HG02763 (cell line): Measurements from ENCODE around the gene CEACAM19.
"Not testable (repeated sequence)": the region's sequence is repeated elsewhere in the genome, so short reads cannot be mapped to it uniquely, and the experiment has no call there.

Source experiments
- ATAC-seq: cut with Tn5 transposase; IDR thresholded peaks from one replicate; pipeline ENCODE4 v1.9.1; 2021; ENCODE audit warnings: mild to moderate bottlenecking, moderate library complexity; ENCODE audit not compliant: unreplicated experiment

The CEACAM19 gene

DNA sequence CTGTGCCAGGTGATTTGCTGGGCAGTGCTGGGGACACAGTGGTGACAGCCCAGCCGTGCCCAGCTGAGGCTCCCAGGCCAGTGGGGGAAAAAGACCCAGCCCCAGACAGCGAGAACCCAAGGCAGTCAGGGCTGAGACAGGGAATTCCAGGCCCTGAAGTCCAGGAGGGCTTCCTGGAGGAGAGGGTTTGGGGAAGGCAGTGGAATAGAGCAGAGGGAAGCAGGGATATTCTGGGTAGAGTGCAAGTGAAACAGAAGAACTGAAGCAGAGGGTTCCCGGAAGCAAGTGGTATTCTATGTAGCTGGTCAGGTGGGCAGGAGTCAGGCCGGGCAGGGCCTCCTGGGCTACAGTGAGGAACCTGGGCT, 26.4 kb downstream of the CEACAM19 start:
- ATAC-seq = no peak

DNA sequence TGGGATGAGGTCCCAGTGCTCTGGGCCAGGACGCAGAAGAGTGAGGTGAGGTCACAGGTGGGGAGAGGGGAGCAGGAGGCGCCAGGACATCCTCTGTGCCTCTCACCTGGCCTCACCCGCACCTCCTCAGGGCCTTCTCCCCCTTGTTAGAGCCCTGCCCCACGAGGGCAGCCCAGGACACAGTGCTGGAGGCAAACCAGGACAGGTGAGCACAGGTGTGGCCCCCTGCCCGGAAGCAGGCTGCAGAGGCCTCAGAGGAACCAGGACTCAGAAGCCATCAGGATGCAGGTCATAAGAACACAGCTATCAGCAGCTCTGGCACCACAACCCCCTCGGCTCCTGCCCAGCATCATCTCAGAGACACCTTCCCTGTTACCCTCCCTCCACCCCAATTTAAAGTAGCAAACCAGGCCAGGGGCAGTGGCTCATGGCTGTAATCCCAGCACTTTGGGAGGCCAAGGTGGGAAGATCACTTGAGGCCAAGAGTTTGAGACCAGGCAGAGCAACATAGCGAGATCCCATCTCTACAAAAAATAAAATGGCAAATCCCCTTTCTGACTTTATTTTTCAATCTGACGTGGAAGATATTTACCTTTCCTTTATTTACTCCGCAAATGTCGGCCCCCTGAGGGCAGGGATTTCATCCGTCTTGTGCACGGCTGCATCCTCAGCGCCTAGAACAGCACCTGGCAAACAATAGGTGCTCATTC, 27.4 kb downstream of the CEACAM19 start, which contains the start of gene CEACAM16:
Gene CEACAM16, plus strand, starts transcription at position 660 of the 710 bp plus-strand sequence. CDS start 2,306 bp downstream, outside the sequence.
- no peak for ATAC-seq

DNA sequence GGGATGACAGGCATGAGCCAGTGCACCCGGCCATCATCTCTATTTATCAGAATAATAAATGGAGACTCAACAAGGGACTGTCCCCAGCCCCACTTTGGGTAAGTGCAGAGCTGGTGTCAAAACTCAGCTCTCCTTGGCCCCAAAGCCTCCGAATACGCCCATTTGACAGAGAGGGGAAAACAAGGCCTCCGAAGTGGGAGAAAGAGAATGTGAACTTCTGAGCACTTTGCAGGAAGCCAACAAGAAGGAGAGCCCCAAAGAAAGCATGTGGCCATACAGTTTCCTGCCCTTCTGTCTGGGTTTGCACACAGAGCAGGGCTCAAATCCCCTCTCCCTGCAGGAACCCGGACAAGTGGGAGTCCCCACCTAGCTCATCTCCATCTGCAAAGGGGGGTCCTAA, 29.3 kb downstream of the CEACAM19 start:
- ATAC-seq = no peak

DNA sequence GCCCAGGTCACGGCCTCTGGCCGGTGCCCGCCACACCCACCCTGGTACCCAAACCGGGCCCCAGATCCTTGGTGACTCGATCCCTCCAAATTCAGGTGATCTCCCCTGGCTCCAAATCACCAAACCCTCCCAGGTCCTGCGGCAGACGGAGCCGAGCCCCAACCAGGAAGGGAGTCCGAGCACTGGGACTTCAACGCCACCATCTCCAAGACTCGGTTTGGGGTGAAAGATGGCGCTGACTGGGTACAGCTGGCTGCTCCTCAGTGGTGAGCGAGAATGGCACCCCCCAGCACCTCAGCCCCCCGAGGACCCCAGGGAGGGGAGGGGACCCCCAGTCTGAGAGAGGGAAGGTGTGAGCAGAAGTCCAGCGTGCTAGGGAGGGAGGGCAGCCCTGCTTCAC, 29.9 kb downstream of the CEACAM19 start:
- ATAC-seq = no peak

DNA sequence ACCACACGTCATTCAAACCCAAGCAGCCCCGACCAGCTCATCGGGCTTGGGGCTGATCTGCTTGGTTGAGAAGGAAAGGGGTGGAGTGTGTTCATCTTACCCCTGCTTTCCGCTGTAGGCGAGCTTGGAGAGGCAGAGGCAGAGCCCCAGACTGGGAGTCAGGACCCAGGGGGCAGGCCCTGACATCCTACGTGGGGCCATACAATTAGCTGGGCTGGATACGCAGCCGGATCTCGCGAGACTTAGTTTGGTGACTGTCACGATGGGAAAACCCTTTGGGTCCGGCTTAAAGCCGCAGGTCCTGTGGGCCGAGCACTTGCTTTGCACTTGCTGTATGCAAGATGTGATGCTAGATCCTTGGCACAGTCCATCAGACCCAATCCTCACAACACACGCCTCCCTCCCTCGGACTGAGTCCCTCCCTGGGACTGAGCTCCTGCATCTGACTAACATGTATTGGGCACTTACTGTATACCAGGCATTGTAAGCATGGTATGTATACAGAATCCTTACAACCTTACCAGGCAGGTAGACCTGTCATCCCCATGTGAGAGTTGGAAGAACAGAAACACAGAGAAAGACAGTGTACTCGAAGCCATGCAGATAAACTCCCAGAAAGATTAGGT, 31.4 kb downstream of the CEACAM19 start:
- ATAC-seq = no peak

DNA sequence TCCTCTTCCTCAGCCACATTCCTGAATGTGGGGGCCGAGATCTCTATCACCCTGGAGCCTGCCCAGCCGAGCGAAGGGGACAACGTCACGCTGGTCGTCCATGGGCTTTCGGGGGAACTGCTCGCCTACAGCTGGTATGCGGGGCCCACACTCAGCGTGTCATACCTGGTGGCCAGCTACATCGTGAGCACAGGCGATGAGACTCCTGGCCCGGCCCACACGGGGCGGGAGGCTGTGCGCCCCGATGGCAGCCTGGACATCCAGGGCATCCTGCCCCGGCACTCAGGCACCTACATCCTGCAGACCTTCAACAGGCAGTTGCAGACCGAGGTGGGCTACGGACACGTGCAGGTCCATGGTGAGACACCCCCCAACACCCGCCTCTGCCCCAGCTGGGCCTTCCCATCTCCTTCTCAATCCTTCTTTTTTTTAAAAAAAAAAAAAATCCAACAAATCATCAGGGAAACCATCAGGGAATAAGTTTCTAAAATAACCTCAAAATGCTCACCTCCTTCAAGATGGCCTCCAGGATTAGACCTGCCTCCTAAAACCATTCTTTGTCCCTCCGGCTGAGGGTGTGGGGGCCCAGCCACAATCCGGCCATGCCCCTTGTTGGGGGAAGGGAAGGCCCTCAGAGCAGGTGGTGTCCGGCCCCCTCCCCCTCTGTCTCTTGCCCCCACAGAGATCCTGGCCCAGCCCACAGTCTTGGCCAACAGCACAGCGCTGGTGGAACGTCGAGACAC, 32.2 kb downstream of the CEACAM19 start:
- no peak for ATAC-seq

DNA sequence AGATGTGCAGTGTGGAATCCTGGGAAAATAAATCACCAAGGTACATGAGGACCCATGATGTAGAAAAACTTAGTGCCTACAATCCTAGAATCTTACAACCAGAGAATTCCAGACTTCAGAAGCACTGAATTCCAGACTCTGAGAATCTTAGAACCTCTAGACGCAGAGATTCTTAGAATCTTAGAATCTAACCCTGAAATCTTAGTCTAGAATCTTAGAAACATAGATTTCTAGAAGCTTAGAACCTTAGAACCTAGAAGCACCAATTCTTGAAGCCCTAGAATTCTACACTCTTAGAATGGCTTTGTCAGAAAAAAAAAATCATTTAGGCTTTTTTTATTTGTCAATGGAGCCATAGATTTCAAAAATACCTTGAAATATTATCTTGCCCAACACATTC, 33.7 kb downstream of the CEACAM19 start:
- no peak for ATAC-seq

DNA sequence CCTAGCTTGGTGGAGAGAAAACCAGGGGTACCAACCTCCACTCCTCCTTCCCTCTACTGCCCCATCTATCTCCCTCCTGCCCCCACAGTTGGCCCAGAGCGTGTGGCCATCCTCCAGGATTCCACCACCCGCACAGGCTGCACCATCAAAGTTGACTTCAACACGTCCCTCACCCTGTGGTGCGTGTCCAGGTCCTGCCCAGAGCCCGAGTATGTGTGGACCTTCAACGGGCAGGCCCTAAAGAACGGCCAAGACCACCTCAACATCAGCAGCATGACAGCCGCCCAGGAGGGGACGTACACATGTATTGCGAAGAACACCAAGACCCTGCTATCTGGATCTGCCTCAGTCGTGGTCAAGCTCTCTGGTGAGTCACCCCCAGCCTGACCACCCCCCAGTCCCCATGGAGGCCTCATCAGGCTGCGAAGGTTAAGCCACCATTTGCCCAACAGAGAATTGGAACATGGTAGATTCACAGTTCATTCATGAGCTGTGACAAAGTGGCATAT, 34.3 kb downstream of the CEACAM19 start:
- ATAC-seq = no peak

DNA sequence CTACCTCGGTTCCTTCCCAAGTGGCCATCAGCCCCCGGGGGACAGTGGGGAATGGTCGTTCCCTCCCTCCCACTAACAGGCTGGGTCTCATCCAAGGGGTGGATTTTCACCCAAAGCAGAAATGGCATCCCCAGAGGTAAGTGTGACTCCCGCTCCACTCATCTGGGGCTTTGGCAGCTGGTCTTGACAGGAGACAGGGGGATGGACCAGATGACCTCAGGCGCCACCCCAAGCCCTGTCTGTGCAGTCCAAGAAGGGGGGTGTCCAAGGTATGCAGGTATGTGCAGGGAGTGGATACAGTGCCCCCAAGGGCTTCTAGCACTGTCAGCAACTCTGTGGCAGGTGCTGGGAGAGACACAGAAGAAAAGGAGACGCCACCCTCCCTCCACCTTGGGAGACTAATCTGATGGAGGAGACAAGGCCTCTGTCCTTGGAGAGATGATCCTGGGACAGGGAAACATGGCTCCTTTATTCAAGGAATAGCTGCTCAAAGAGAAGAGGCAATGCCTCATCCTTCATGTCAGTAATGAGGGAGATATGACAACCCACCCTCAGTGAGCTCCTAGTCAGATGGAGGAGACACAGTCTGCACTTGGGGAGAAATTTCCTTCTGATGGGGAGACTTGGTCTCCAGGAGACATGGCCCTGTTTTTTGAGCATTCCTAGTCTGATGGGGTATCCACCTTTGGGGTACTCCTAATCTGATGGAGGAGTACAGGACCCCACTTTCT, 35.4 kb downstream of the CEACAM19 start:
- ATAC-seq = no peak

DNA sequence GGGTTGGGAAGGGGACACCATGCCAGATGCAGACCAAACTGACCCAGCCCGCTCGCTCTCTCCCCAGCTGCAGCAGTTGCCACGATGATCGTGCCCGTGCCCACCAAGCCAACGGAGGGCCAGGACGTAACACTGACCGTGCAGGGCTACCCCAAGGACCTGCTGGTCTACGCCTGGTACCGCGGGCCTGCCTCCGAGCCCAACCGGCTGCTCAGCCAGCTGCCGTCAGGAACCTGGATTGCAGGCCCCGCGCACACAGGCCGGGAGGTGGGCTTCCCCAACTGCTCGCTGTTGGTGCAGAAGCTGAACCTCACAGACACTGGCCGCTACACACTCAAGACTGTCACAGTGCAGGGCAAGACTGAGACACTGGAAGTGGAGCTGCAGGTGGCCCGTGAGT, 36.5 kb downstream of the CEACAM19 start:
- no peak for ATAC-seq

DNA sequence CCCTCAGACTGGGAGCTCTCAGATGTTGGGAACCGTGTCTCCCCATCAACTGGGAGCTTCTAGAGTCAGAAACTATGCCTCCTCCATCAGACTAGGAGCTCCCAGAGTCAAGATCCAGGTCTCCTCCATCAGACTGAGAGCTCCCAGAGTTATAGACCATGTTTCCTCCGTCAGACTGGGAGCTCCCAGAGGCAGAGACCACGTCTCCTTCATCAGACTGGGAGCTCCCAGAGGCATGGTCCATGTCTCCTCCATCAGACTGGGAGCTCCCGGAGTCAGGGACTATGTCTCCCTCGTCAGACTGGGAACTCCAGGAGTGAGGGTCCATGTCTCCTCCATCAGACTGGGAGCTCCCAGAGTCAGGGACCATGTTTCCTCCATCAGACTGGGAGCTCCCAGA, 37.7 kb downstream of the CEACAM19 start:
- ATAC-seq = no peak

DNA sequence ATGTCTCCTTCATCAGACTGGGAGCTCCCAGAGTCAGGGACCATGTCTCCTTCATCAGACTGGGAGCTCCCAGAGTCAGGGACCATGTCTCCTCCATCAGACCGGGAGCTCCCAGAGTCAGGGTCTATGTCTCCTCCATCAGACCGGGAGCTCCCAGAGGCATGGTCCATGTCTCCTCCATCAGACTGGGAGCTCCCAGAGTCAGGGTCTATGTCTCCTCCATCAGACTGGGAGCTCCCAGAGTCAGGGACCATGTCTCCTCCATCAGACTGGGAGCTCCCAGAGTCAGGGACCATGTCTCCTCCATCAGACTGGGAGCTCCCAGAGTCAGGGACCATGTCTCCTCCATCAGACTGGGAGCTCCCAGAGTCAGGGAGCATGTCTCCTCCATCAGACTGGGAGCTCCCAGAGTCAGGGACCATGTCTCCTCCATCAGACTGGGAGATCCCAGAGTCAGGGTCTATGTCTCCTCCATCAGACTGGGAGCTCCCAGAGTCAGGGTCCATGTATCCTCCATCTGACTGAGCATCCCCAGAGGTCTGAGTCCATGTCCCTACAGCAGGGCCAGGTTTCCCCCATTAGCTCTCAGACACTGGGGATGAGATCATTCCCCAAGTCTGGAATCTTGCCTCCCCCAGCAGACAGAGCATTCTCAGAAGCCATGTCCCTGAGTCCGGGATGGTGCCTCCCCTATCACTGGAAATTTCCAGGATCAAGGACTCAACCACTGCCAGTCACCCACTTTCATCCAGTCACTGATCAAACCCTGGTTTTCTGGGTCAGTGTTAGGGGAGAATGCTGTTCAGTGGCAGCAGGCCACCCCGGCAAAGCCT, 38.4 kb downstream of the CEACAM19 start:
- ATAC-seq = not testable (repeated sequence)

DNA sequence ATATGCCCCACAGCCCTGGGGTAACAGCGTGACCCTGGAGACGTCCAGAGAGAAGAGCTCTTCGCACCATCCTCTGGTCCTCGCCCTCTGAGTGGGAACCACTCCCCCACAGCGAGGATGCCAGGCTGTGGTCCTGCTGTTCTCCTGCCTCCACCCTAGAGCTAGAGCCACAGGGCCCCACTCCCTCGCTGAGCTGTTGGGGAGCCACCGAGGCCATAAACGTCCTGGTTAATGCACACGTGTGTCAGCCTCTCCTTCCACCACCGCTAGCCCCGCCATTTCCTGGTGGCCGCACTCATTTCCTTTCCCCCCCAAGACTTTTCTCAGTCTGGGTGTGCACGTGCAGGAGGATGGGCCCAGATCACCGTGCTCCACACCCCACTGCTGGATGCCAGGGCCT, 39.2 kb downstream of the CEACAM19 start:
- no peak for ATAC-seq

DNA sequence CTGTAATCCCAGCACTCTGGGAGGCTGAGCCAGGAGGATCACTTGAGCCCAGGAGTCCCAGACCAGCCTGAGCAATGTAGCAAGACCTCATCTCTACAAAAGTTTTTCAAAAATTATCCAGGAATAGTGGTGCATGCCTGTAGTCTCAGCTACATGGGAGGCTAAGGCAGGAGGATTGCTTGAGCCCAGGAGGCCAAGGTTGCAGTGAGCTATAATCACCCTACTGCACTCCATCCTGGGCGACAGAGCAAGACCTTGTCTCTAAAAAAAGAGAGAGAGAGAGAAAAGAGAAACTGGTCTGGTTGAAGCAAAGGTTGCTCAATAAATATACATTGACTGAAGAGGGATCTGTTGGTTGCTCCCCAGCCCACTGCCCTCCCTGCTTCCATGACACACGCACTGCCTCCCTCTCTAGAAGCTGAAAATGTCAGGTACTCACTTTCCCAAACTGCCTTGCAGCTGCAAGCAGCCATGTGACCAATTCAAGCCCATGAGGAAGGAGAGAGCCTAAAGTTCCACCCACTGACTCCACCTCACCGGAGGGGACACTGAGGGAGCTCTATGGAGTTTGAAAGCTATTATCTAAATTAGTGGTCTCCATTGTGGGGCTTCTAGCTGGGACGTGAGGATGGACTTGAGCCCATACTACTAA, 41.7 kb downstream of the CEACAM19 start:
- ATAC-seq = no peak

DNA sequence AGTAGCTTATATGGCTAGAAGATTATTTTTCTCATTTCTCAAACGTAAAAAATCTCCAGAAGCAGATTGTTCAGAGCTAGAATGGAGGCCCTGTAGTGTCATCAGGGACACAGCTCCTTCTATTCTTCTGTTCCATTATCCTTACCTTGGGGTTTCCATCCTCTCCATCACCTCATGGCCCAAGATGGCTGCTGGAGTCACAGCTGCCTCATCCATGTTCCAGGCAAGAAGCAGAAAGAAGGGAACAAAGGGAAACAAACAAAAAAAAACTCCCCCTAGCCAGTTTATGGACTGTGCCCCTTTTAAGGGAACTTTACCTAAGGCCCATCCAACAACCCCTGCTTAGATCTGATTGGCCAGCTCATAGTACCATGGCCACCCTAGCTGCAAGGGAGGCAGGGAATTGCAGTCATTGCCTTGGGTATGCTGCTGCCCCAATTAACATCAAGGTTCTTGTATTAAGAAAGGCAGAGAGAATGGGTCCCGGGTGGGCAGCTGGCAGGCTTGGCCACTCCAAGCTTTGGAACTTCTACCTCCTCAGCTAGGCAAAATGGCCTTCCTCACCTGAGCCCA, 43.4 kb downstream of the CEACAM19 start:
- no peak for ATAC-seq

DNA sequence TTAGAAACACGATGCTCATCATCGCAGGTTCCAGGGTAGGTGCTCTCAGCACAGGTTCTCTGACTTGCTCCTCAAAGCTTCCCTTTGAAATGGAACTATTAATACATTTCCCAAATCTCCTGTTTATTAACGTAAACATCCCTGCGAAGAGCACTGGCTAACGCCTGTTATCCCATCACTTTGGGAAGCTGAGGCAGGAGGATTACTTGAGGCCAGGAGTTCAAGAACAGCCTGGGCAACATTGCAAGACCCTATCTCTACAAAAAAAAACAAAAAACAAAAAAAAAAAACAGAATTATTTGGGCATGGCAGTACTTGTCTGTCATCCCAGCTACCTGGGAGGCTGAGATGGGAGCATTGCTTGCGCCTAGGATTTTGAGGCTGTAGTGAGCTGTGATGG, 46.3 kb downstream of the CEACAM19 start:
- ATAC-seq = no peak

DNA sequence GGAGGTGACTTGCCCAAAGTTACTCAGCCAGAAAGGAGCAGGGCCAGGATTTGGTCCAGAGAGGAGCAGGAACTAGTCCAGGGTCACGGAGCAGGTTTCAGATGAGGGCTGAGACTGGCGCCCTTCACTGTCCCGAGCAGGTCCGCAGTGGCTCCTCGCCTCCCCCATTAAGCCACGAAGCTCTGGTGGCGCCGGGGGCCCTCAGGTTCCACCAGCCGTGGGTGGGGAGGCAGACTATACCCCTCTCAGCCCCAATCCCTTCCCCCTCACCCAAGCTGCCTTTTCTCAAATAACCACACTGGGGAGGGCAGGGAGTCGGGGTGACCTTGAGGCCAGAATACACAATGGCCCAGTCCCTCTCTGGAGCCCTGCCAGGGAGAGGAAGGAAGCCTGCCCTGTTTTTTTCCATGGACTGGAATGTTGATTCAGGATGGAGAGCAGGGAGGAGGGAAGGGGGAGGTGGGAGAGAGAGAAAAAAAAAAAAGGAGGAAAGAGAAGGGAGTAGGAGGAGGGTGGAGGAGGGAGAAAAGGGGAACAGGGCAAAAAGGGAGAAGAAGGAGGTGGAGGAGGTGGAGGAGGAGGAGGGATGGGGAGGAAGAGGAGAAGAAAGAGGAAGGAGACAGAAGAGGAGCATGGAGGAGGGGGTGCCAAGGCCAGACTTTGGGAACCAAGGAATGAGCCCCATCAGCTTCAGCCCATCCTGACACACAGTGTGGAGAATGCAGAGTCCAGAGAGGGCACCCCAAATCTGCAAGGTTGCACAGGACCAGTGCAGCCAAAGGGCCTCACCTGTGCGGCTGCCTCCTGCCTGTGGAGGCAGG, 47.4 kb downstream of the CEACAM19 start:
- ATAC-seq = no peak

DNA sequence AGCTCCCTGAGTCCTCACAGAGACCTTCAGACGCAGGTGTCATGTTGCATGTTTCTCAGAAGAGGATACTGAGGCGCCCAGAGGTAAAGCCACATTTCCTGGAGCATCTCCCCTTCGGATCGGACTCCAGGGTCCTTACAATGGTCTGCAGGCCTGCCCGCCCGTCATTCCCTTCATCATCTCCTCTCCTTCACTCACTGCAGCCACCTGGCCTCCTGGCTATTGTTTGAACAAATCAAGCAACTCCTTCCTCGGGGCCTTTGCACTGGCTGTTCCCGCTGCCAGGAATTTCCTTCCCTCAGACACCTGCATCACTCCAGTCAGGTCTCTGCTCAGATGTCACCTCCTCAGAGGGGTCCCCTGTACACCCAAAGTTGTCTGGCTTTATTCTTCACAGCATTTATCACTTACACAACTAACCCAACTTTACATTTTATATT, 48.0 kb downstream of the CEACAM19 start:
- no peak for ATAC-seq
